HFFc6 (cell line): ENCODE results near the gene CAP2. TPM values are rescaled to one million over a fixed set of nuclear protein-coding genes. Genes with fewer than 3 reads are reported as not detected.

Experiments
- DNase-seq: peaks from one replicate; pipeline ENCODE4 v3.0.0-alpha.2; 2018
- H3K27ac Mint-ChIP-seq: 2 replicates; pipeline ENCODE4 v1.8.0; 2020; ENCODE audit warnings: mild to moderate bottlenecking, mixed read lengths
- H3K27me3 Mint-ChIP-seq: 2 replicates; pipeline ENCODE4 v1.8.0; 2021; ENCODE audit warnings: mild to moderate bottlenecking, moderate library complexity, mixed read lengths; ENCODE audit not compliant: insufficient read depth
- H3K36me3 Mint-ChIP-seq: 2 replicates; pipeline ENCODE4 v1.8.0; 2021; ENCODE audit warnings: low read depth, mixed read lengths
- H3K4me1 Mint-ChIP-seq: 2 replicates; pipeline ENCODE4 v1.8.0; 2020; ENCODE audit warnings: low read depth, mixed read lengths
- H3K4me3 Mint-ChIP-seq: 2 replicates; pipeline ENCODE4 v1.8.0; 2020; ENCODE audit warnings: mild to moderate bottlenecking, moderate library complexity, mixed read lengths
- H3K9me3 Mint-ChIP-seq: 2 replicates; pipeline ENCODE4 v1.8.0; 2020; ENCODE audit warnings: mild to moderate bottlenecking, mixed read lengths
- CTCF ChIP-seq: fragments of 200-600 bp; sonication (generic); IDR thresholded peaks from 2 replicates; pipeline ENCODE4 v1.5.0; 2021; ENCODE audit warnings: antibody characterized with exemption, mild to moderate bottlenecking
- total RNA-seq, 6 experiments: library from RNA; stranded (reverse); fragmentation: NEBNext Ultra II Directional; extraction: Animal tissue kit (Norgen Biotek cat#: 25700); gene quantifications; 2 replicates in 1 of 6; 3 replicates in 5 of 6; pipeline ENCODE4 v1.2.3, GENCODE V29; 2021

Gene CAP2
- total RNA-seq, 6 experiments from 2014 or later = 65.1 to 82.3 (median 67.9) TPM

GRCh38 chr6:17450832-17451231, 57.4 kb downstream of the CAP2 start:
- Mint-ChIP-seq H3K4me1 (peaks cover 78% of the 10 kb centered on the region), H3K36me3 (peaks cover 21% of the 10 kb centered on the region), H3K27me3 (no peaks in the 10 kb centered on the region; the same call in 1 of the 2 replicates), H3K9me3 (no peaks in the 10 kb centered on the region), H3K4me3 (no peak overlapping the region), H3K27ac (peak overlapping the region; percentile 68)
- no peak for TF ChIP-seq CTCF
- DNase-seq = no peak

GRCh38 chr6:17452096-17452495, 58.7 kb downstream of the CAP2 start:
- Mint-ChIP-seq H3K27ac (no peak overlapping the region), H3K4me3 (no peak overlapping the region), H3K9me3 (no peaks in the 10 kb centered on the region), H3K27me3 (no peaks in the 10 kb centered on the region; the same call in 1 of the 2 replicates), H3K4me1 (peaks cover 82% of the 10 kb centered on the region), H3K36me3 (peaks cover 30% of the 10 kb centered on the region)
- DNase-seq = no peak
- TF ChIP-seq CTCF = no peak

GRCh38 chr6:17454316-17455005, 61.1 kb downstream of the CAP2 start:
- no peaks in the 10 kb centered on the region for H3K9me3 Mint-ChIP-seq
- H3K4me3 Mint-ChIP-seq = peak overlapping the region; percentile 79
- H3K27ac Mint-ChIP-seq = peak overlapping the region; percentile 94
- no peaks in the 10 kb centered on the region; the same call in 1 of the 2 replicates for H3K27me3 Mint-ChIP-seq
- H3K36me3 Mint-ChIP-seq = peaks cover 46% of the 10 kb centered on the region
- TF ChIP-seq CTCF = no peak
- H3K4me1 Mint-ChIP-seq = peaks cover 93% of the 10 kb centered on the region
- DNase-seq = peak; percentile 94

GRCh38 chr6:17455919-17456318, 62.5 kb downstream of the CAP2 start:
- no peaks in the 10 kb centered on the region for H3K9me3 Mint-ChIP-seq
- H3K36me3 Mint-ChIP-seq = peaks cover 55% of the 10 kb centered on the region
- TF ChIP-seq CTCF = no peak
- peak overlapping the region; percentile 94 for H3K27ac Mint-ChIP-seq
- DNase-seq = no peak
- H3K4me1 Mint-ChIP-seq = peaks cover 87% of the 10 kb centered on the region
- H3K4me3 Mint-ChIP-seq = peak overlapping the region; percentile 68
- no peaks in the 10 kb centered on the region; the same call in 1 of the 2 replicates for H3K27me3 Mint-ChIP-seq

GRCh38 chr6:17456711-17457110, 63.3 kb downstream of the CAP2 start:
- TF ChIP-seq CTCF = no peak
- H3K4me3 Mint-ChIP-seq = no peak overlapping the region
- no peak overlapping the region for H3K27ac Mint-ChIP-seq
- no peaks in the 10 kb centered on the region for H3K9me3 Mint-ChIP-seq
- H3K36me3 Mint-ChIP-seq = peaks cover 54% of the 10 kb centered on the region
- H3K4me1 Mint-ChIP-seq = peaks cover 83% of the 10 kb centered on the region
- no peaks in the 10 kb centered on the region; the same call in 1 of the 2 replicates for H3K27me3 Mint-ChIP-seq
- DNase-seq = no peak
